Activated CD4-positive, alpha-beta T cell treated with anti-CD3 and anti-CD28 coated beads, Interleukin-2, Interleukin-4, amounts not matched to agents 100 ng/mL and 50 ng/mL, durations not matched to agents 16 hours and 8 hours (primary cell): ENCODE data around the gene ADORA2A.
"Not testable (repeated sequence)": the region's sequence is repeated elsewhere in the genome, so short reads cannot be mapped to it uniquely, and the experiment has no call there.

Experiments
- DNase-seq: peaks from one replicate; pipeline ENCODE4 v3.0.0-alpha.2; 2020; ENCODE audit warnings: low spot score

The ADORA2A gene

DNA sequence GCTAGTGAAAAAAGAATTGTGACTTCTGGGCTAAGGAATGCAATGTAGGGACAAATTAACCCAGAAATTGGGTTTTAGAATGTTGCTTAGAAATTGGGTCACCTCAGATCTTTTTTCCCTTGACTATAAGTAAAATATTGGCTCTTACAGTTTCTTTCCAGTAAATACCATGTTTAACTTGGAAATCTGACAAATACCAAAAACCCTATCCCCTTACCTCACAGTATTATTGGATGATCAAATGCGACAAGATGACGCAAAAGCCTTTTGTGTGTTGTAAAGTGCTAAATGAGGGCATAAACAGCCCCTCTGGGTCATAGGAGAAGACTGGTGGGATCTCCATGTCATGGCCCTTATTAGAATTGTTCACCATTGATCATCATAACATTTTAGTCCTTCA is 61.6 kb downstream of the ADORA2A start:
- no peak for DNase-seq

DNA sequence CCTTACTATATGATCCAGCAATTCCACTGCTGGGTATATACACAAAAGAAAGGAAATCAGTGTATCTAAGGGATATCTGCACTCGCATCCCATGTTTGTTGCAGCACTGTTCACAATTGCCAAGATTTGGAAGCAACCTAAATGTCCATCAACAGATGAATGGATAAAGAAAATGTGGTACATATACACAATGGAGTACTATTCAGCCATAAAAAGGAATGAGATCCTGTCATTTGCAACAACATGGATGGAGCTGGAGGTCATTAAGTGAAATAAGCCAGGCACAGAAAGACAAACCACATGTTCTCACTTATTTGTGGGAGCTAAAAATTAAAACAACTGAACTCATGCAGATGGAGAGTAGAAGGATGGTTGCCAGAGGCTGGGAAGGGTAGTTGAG is 62.0 kb downstream of the ADORA2A start:
- not testable (repeated sequence) for DNase-seq
